Neural progenitor cell (in vitro differentiated cells): Measurements from ENCODE around the gene HNF1B.

Experiments used
- EZH2 ChIP-seq: fragments of 200-600 bp; sonication (generic); IDR thresholded peaks from 2 replicates; pipeline ENCODE4 v1.6.1; 2017; ENCODE audit warnings: antibody characterized with exemption, mild to moderate bottlenecking, moderate library complexity
- EZH2phosphoT487 ChIP-seq: fragments of 200-600 bp; sonication (generic); IDR thresholded peaks from 2 replicates; pipeline ENCODE4 v1.6.1; 2017; ENCODE audit warnings: antibody characterized with exemption
- TF ChIP-seq, protein P1 (sequence below): fragments of 200-600 bp; sonication (generic); IDR thresholded peaks from 2 replicates; pipeline ENCODE4 v1.5.1; 2017; ENCODE audit warnings: antibody characterized with exemption, mild to moderate bottlenecking

DNA sequence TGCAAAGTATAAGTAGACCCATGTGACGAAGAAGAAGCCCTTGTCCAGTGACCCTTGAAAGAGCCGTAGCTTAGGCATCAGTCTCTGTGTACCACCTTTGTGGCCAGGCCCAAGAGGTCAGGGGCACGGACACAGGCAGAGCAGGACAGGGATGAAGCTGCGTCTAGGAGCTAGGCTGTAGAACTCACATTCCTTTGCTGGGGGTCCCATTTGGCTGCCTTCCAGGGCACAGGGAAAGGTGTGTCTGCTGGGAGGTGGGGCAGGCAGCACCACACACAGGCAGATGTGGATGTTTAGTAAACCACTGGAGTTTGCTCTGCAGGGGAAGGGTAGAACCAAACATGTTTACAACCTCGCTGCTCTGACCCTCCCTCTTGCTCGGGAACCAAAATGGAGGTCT lies 33.7 kb downstream of the HNF1B start:
- no peak for TF ChIP-seq EZH2
- TF ChIP-seq, protein P1, sequence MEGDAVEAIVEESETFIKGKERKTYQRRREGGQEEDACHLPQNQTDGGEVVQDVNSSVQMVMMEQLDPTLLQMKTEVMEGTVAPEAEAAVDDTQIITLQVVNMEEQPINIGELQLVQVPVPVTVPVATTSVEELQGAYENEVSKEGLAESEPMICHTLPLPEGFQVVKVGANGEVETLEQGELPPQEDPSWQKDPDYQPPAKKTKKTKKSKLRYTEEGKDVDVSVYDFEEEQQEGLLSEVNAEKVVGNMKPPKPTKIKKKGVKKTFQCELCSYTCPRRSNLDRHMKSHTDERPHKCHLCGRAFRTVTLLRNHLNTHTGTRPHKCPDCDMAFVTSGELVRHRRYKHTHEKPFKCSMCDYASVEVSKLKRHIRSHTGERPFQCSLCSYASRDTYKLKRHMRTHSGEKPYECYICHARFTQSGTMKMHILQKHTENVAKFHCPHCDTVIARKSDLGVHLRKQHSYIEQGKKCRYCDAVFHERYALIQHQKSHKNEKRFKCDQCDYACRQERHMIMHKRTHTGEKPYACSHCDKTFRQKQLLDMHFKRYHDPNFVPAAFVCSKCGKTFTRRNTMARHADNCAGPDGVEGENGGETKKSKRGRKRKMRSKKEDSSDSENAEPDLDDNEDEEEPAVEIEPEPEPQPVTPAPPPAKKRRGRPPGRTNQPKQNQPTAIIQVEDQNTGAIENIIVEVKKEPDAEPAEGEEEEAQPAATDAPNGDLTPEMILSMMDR, result no peak
- no peak for TF ChIP-seq EZH2phosphoT487
